Sigmoid colon (tissue), 7 donors: ENCODE results near the gene AGTPBP1. TPM values are rescaled to one million over a fixed set of nuclear protein-coding genes. Genes with fewer than 3 reads are reported as not detected.

Experiments used
- DNase-seq: peaks from one replicate; pipeline ENCODE4 v3.0.0-alpha.2; 2019
- H3K27ac ChIP-seq, 4 donors: fragments of 200-600 bp; sonication (generic); one replicate each; pipeline ENCODE4 v1.5.1; 2016 to 2019; ENCODE audit warnings: mild to moderate bottlenecking in 1 of 4
- H3K27me3 ChIP-seq, 3 donors: fragments of 200-600 bp; sonication (generic); one replicate each; pipeline ENCODE4 v1.5.1; 2019; ENCODE audit warnings: mild to moderate bottlenecking in 1 of 3
- H3K36me3 ChIP-seq, 4 donors: fragments of 200-600 bp; sonication (generic); one replicate each; pipeline ENCODE4 v1.5.1; 2016 to 2019
- H3K4me1 ChIP-seq, 4 donors: fragments of 200-600 bp; sonication (generic); one replicate each; pipeline ENCODE4 v1.5.1; 2017 to 2019
- H3K4me3 ChIP-seq, 4 donors: fragments of 200-600 bp; sonication (generic); one replicate each; pipeline ENCODE4 v1.5.1; 2017 to 2019; ENCODE audit warnings: mild to moderate bottlenecking in 2 of 4, moderate library complexity in 1 of 4
- H3K9me3 ChIP-seq, 4 donors: fragments of 200-600 bp in 3 of 4; sonication (generic) in 3 of 4; one replicate each; pipeline versions ENCODE4 v1.5.1 to v1.6.1; 2013 to 2019
- CTCF ChIP-seq, 4 experiments: fragments of 450-650 bp in 3 of 4; fragments of 200-600 bp in 1 of 4; IDR thresholded peaks; one replicate each; pipeline ENCODE4 v1.5.1; 2016 to 2019; ENCODE audit warnings: antibody characterized with exemption in 4 of 4, mild to moderate bottlenecking in 3 of 4, moderate library complexity in 2 of 4
- EP300 ChIP-seq, 4 donors: sonication (generic); formaldehyde crosslinking; IDR thresholded peaks; one replicate each; pipeline ENCODE4 v1.6.1; 2017; ENCODE audit warnings: antibody characterized with exemption in 4 of 4
- POLR2A ChIP-seq, 2 donors: fragments of 450-650 bp; IDR thresholded peaks; one replicate each; pipeline ENCODE4 v1.6.1; 2016; ENCODE audit warnings: antibody characterized with exemption in 2 of 2, mild to moderate bottlenecking in 2 of 2, moderate library complexity in 2 of 2
- POLR2AphosphoS5 ChIP-seq, 4 donors: sonication (generic); formaldehyde crosslinking; IDR thresholded peaks; one replicate each; pipeline ENCODE4 v1.6.1; 2017; ENCODE audit warnings: antibody characterized with exemption in 4 of 4
- WGBS, 2 donors: extraction: QIAGEN DNeasy Blood & Tissue Kit; methylation state at CpG; one replicate each; pipeline ENCODE4 v1.1.7; 2013; 5-methylcytosine and 5-hydroxymethylcytosine counted together
- intact Hi-C: fragments of 100-400 bp; cut with DNase I; formaldehyde crosslinking; loops from one replicate; pipeline ENCODE4 v1.15.1; 2023
- polyA plus RNA-seq, 3 donors: library from polyadenylated mRNA; stranded (reverse); fragments of 200-250 nt; gene quantifications; one replicate each; pipeline ENCODE4 v1.2.3, GENCODE V29; 2013
- total RNA-seq, 4 donors: library from RNA; depleted of rRNA; stranded (reverse); fragments of >200 nt; gene quantifications; one replicate each; pipeline ENCODE4 v1.1.0, GENCODE V29; 2016
- donor health status: healthy with polysubstance abuse.
- donor health status: Bipolar disorder and iron deficiency.
- donor health status: healthy.

Gene AGTPBP1
- total and polyA plus RNA-seq, 7 donors = 3.6 to 24.7 (median 17.1) TPM

- no peaks in the 10 kb centered on the region for H3K36me3 ChIP-seq
- no peaks in the 10 kb centered on the region for H3K27me3 ChIP-seq
- no peak overlapping the region for H3K27ac ChIP-seq
- 76 to 83% methylated on average over 4 of the region's 4 CpGs for WGBS, 2 donors
- intact Hi-C loops = no loop called here
- no peak for DNase-seq
- TF ChIP-seq POLR2A (IDR thresholded peaks at IDR 0.05) (no peak), POLR2AphosphoS5 (IDR thresholded peaks at IDR 0.05) (no peak), CTCF (IDR thresholded peaks at IDR 0.05) (no peak), EP300 (IDR thresholded peaks at IDR 0.05) (no peak)
- no peaks in the 10 kb centered on the region for H3K9me3 ChIP-seq
- H3K4me1 ChIP-seq = no peaks in the 10 kb centered on the region
- H3K4me3 ChIP-seq = no peak overlapping the region
These were observed 238.7 kb downstream of the AGTPBP1 start for GRCh38 chr9:85502815-85503655.

- intact Hi-C loops = no loop called here
- DNase-seq = no peak
- no peaks in the 10 kb centered on the region for H3K36me3 ChIP-seq
- H3K4me3 ChIP-seq = no peak overlapping the region
- WGBS, 2 donors = 57 to 97% methylated on average over 1 of the region's 1 CpG
- H3K9me3 ChIP-seq = no peaks in the 10 kb centered on the region
- no peak overlapping the region for H3K27ac ChIP-seq
- no peaks in the 10 kb centered on the region for H3K27me3 ChIP-seq
- no peak for TF ChIP-seq POLR2AphosphoS5 (IDR thresholded peaks at IDR 0.05)
- no peak for TF ChIP-seq POLR2A (IDR thresholded peaks at IDR 0.05)
- TF ChIP-seq EP300 (IDR thresholded peaks at IDR 0.05) = no peak
- no peak for TF ChIP-seq CTCF (IDR thresholded peaks at IDR 0.05)
- no peaks in the 10 kb centered on the region for H3K4me1 ChIP-seq
These were observed 239.9 kb downstream of the AGTPBP1 start for GRCh38 chr9:85501882-85502281.

- no peak for DNase-seq
- no peak for TF ChIP-seq EP300 (IDR thresholded peaks at IDR 0.05)
- TF ChIP-seq POLR2A (IDR thresholded peaks at IDR 0.05) = no peak
- no peak for TF ChIP-seq CTCF (IDR thresholded peaks at IDR 0.05)
- TF ChIP-seq POLR2AphosphoS5 (IDR thresholded peaks at IDR 0.05) = no peak
- no peak overlapping the region for H3K4me3 ChIP-seq
- H3K36me3 ChIP-seq = no peaks in the 10 kb centered on the region
- H3K9me3 ChIP-seq = no peaks in the 10 kb centered on the region
- H3K27me3 ChIP-seq = no peaks in the 10 kb centered on the region
- intact Hi-C loops = no loop called here
- H3K27ac ChIP-seq = no peak overlapping the region
- no peaks in the 10 kb centered on the region for H3K4me1 ChIP-seq
- WGBS, 2 donors = 81 to 87% methylated on average over 6 of the region's 6 CpGs
These were observed 240.3 kb downstream of the AGTPBP1 start for GRCh38 chr9:85501456-85501855.

Other genes starting within 250 kb of the AGTPBP1 start
- gene NAA35, start 199.2 kb upstream of the AGTPBP1 start, total RNA-seq = 10 to 100 TPM; 19.5 to 31.6 (median 26.7) TPM
- 10 to 100 TPM; 13.2 to 14.3 (median 13.5) TPM for gene NAA35, start 199.2 kb upstream of the AGTPBP1 start, polyA plus RNA-seq